ENCODE data around the gene CAMK2A. TPM values are rescaled to one million over a fixed set of nuclear protein-coding genes. Genes with fewer than 3 reads are reported as not detected.

CAMK2A gene
- total RNA-seq, 1 experiment from 2014 or later = not detected

DNA sequence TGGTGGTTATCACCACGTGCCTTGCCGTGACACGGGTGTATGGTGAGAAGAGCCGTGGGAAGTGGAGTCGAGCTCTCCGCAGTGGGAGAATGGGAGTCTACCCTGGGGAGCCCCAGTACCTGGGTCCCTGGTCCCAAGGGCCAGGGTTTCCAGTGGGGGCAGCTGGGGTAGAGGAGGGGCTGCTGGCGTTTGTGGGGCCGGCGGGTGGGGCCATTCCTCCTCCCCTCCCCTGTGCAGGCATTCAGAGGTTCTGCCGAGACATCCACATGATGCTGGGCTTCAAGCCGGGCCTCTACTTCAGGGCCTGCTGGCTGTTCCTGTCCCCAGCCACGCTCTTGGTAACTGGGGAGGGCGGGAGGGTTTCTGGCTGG is 85.0 kb downstream of the CAMK2A start:
- no peak for TF ChIP-seq CTCF (IDR thresholded peaks at IDR 0.05; ENCODE audit: unreplicated experiment)
- Mint-ChIP-seq H3K9me3 (ENCODE audit: low read depth, unreplicated experiment) (no peaks in the 10 kb centered on the region), H3K4me1 (ENCODE audit: low read depth, unreplicated experiment) (peaks cover 19% of the 10 kb centered on the region), H3K4me3 (ENCODE audit: low read depth, unreplicated experiment) (no peak overlapping the region), H3K27me3 (ENCODE audit: unreplicated experiment) (peaks cover 45% of the 10 kb centered on the region), H3K27ac (ENCODE audit: unreplicated experiment) (no peak overlapping the region), H3K36me3 (ENCODE audit: insufficient read depth, unreplicated experiment) (no peaks in the 10 kb centered on the region)
- intact Hi-C loops (cut with micrococcal nuclease; ENCODE audit: unreplicated experiment) = no loop called here
- no TSS peak for BruUV-seq (replicated peaks)
- CTCF ChIA-PET = no interaction called here
- no peak for DNase-seq

- H3K27me3 Mint-ChIP-seq (ENCODE audit: unreplicated experiment) = peaks cover 45% of the 10 kb centered on the region
- TF ChIP-seq CTCF (IDR thresholded peaks at IDR 0.05; ENCODE audit: unreplicated experiment) = no peak
- H3K9me3 Mint-ChIP-seq (ENCODE audit: low read depth, unreplicated experiment) = no peaks in the 10 kb centered on the region
- H3K4me1 Mint-ChIP-seq (ENCODE audit: low read depth, unreplicated experiment) = peaks cover 13% of the 10 kb centered on the region
- BruUV-seq (replicated peaks) = no TSS peak
- H3K4me3 Mint-ChIP-seq (ENCODE audit: low read depth, unreplicated experiment) = no peak overlapping the region
- no peak overlapping the region for H3K27ac Mint-ChIP-seq (ENCODE audit: unreplicated experiment)
- H3K36me3 Mint-ChIP-seq (ENCODE audit: insufficient read depth, unreplicated experiment) = no peaks in the 10 kb centered on the region
- no peak for DNase-seq
- intact Hi-C loops (cut with micrococcal nuclease; ENCODE audit: unreplicated experiment) = no loop called here
- CTCF ChIA-PET = no interaction called here
Observed at GRCh38 chr5:150203832-150204589, 85.6 kb downstream of the CAMK2A start.

GRCh38 chr5:150202501-150202900 is 87.1 kb downstream of the CAMK2A start:
- TF ChIP-seq CTCF (IDR thresholded peaks at IDR 0.05; ENCODE audit: unreplicated experiment) = no peak
- H3K4me3 Mint-ChIP-seq (ENCODE audit: low read depth, unreplicated experiment) = no peak overlapping the region
- no peaks in the 10 kb centered on the region for H3K36me3 Mint-ChIP-seq (ENCODE audit: insufficient read depth, unreplicated experiment)
- H3K27ac Mint-ChIP-seq (ENCODE audit: unreplicated experiment) = no peak overlapping the region
- peaks cover 45% of the 10 kb centered on the region for H3K27me3 Mint-ChIP-seq (ENCODE audit: unreplicated experiment)
- intact Hi-C loops (cut with micrococcal nuclease; ENCODE audit: unreplicated experiment) = no loop called here
- H3K9me3 Mint-ChIP-seq (ENCODE audit: low read depth, unreplicated experiment) = no peaks in the 10 kb centered on the region
- H3K4me1 Mint-ChIP-seq (ENCODE audit: low read depth, unreplicated experiment) = no peaks in the 10 kb centered on the region
- BruUV-seq (replicated peaks) = no TSS peak
- DNase-seq = no peak
- CTCF ChIA-PET = no interaction called here

DNA sequence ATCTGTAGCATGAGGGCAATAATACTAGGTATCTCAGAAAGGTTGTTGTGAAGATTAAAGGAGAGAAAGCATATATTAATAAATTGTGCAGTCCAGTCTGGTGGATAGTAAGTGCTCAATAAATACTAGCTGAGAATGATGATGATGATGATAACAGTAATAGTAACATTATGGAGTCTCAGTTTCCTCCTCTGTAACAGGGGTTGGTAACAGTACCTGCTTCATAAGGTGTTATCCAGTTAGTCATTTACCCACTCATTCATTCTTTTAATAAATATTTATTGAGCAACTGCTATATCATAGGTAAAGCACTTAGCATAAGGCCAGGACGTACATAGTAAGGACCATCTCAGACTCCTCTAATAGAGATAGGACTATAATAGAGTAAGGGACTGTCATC is 92.1 kb downstream of the CAMK2A start:
- Mint-ChIP-seq H3K4me1 (ENCODE audit: low read depth, unreplicated experiment) (no peaks in the 10 kb centered on the region), H3K27me3 (ENCODE audit: unreplicated experiment) (peaks cover 85% of the 10 kb centered on the region), H3K36me3 (ENCODE audit: insufficient read depth, unreplicated experiment) (no peaks in the 10 kb centered on the region), H3K4me3 (ENCODE audit: low read depth, unreplicated experiment) (no peak overlapping the region), H3K27ac (ENCODE audit: unreplicated experiment) (no peak overlapping the region), H3K9me3 (ENCODE audit: low read depth, unreplicated experiment) (no peaks in the 10 kb centered on the region)
- BruUV-seq (replicated peaks) = no TSS peak
- TF ChIP-seq CTCF (IDR thresholded peaks at IDR 0.05; ENCODE audit: unreplicated experiment) = no peak
- intact Hi-C loops (cut with micrococcal nuclease; ENCODE audit: unreplicated experiment) = no loop called here
- DNase-seq = no peak
- CTCF ChIA-PET = no interaction called here
